GM21529 (cell line): ENCODE measurements around the gene ARID5B.

Experiments used
- ATAC-seq: cut with Tn5 transposase; IDR thresholded peaks from one replicate; pipeline ENCODE4 v1.9.1; 2021; ENCODE audit not compliant: unreplicated experiment

ARID5B gene

DNA sequence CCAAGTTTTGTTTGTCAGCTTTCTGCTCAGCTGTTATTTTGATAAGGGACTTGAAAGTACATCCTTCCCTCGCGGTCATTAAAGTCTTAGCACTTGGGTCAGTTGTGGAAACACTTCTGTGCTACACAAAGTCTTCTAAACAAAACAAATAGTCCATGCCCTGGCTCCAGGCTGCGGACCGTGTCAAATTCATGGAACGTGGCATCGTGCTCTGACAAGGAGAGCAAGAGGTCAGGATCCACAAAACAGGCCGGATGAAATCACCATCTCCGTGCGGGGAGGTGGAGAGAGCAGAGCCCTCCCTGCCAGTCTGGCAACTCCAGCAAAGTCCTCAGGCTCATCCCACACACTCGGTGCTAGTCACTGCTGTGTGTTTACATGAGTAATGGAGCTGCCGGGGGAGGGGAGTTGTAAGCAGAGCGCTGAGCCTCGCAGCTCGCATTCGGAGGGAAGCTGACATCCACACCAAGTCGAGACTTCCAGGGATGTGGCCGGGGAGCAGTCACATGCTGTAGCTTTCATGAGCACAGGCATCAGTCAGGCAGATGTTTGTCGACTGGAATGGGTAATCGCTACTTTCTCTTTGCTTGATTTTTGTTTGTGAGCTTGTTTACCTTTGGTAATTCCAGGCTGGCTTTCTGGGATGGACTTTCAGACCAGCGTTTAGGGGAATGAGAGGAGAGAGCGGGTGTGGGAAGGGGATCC is 147.6 kb downstream of the ARID5B start:
- no peak for ATAC-seq

DNA sequence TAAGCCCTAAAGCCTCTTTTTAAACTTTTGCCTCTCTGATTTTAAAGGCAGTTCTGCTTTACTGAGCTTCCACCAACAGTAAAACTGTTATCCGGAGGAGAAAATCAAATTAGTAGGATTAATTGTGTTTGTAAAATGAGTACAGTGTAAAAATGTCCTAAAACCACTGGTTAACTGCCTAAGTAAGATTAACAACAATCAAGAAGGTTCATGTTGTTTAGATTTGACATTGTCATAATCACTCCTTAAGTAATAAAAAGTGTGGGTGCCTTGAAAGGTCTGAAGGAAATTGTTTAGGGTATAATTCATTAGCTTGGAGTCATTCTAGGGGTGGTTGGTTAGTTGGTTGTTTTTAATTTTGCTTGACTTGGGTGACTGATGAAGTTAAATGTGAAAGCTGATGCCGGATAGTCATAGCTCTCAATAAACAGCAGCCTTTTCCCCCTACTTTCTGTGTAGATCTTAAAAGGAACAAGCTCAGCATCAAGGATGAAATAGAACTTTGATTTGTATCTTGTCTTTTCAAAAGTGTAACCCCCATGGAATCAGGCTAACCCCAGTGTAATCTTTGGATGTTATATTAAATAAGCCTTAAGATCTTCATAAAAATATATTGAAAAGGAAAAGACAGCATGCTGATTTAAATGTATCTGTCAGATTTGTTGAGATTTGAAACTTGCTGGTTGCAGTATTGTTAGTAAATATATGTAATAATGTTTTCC is 148.3 kb downstream of the ARID5B start:
- ATAC-seq, result no peak

DNA sequence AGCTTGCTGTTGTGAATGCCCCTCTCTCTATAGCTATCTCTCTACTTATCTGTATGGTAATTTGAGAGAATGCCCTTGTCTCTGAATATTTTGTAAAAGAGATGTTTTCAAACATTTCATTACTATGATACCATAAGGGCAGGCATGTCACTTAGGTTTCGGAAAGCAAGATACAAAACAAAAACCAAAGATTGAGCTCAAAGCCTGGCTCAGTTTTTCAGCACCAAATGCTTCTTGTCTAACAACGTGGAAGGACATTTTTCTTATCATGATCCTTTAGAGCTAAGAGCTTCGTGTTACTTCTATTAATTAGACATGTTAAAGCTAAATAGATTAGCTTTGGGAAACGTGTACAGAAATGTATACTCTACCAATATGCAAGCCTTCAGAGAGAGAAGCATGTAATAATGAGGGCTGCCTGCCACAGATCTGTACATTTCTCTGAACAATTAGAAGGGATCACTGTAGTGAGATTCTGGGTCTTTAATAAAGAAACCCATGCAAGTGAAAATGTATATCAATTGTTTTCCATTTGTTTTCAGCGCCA is 148.9 kb downstream of the ARID5B start:
- ATAC-seq, result no peak

DNA sequence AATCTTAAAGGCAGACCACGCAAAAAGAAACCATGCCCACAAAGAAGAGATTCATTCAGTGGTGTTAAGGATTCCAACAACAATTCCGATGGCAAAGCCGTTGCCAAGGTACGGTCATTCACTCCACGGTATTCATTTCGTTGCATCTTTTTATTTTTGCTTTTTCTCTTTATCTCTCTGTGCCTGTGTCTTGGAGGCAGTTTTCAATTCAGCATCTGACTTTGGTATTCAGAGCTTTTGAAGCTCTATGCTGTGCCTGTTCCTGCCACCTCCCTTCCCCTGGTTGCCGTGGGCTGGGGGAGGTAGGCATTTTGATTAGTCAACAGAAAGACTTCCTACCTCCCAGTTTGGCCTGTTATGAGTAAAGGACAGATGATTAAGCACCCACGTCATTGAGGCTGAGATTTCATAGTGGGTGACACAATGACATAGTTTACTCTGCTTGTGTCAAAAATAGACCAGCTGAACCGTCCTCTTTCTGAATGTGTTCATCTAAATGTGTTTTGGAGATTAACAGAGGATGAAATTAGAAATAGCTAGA is 149.5 kb downstream of the ARID5B start:
- peak; percentile 45 for ATAC-seq

DNA sequence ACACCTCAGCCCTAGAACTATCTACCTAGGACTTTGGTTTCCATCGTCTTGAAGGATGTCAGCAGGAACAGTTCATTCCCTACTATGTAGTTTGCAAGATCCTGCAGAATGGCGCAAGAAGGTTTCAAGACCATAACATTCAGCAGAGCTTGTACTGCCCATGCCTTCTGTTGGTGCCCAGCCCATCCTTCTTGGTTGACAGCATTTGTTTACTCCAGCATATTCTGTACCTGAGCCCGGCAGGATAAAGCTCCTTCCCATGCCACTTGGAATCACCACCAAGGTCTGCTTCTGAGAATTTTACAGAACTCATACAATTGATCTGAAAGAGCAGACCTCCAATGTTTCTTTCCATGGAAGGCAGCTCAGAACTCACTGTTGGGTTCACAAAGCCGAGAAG is 150.8 kb downstream of the ARID5B start:
- no peak for ATAC-seq

DNA sequence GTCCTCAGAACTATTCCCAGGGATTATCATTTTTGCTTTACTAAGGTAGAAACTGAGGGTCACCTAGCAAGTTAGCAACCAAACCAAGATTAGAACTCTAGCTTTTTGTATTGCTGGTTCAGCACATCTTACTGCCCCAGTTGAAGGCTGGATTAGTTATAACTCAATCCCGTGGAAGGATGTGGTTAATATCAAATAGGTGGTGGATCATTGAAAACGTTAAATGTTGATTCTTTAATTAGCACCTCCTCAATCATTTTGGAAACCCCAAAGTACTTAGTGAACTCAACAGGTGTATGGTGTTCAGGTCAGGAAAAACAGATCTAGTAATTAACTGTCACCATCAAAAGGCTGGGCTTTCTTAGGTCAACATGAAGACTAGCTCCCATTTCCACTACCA is 152.4 kb downstream of the ARID5B start:
- no peak for ATAC-seq

DNA sequence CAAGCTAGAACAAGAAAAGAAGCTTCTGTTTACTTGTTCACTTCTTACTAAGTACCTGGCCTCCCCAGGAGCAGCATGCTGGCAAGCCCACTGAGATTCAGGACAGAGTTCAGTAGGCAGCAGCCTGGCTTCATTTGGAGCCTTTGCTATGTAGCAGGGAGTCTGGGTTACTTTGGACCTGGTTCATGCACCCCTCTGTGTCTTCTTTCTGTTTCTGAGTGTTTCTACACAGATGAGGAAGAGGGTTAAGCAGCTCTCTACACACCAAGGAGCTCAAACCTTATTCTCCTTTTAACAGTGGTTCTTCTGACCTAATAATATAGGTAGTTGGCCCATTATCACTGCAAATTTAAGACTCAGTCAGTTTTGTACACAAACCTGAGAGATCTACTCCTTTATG is 152.9 kb downstream of the ARID5B start:
- ATAC-seq, result peak; percentile 42

DNA sequence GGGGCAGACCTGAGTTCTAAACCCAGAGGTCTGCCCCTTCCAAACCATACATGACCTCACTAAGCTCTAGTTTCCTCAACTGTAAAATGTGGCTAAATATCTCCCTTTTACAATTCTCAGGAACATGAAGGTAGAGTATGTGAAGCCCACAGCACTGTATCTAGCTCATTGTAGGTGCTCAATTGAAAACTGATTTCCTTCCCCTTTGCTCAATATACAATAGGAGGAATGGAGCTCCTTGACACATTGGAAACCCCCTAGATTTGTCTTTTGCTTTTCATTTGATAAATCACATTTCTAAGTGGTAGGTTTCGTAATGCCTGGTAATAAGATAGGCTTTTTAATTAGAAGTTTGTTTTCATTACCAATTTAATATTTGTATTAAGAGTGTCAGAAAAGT is 153.3 kb downstream of the ARID5B start:
- peak; percentile 23 for ATAC-seq

DNA sequence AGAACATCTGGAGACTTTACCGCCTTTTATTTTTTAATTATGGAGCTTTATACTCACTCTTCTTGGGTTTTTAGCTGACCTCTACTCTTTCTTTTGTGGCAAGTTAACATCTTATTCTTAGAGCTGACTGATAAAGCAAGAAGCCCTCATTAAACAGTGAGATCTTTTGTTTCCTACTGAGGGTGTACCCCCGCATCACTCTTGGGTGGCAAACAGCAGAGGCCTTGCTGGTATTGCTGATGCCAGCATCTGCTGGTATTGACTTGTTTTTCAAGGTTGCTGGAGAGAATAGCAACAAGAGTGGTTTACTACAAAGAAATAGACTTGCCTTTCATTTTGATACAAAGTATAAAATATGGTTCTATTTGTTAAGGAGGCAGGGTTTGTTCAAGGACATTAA is 154.7 kb downstream of the ARID5B start:
- no peak for ATAC-seq

DNA sequence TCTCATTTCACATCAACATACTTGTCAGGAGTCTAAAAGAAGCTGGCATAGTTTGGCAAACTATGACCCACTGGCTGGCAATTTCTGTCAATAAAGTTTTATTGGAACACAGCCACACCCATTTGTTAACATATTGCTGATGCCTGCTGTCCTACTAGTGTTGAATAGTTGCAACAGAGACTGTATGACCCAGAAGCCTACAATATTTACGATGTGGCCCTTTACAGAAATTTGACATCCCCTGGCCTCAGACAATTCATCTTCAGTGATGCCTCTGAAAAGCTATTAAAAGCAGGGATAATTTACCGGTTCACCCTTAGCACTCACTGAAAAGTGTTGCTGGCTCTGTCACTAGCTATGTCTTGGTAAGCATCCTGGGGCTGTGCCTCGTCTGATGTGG is 155.2 kb downstream of the ARID5B start:
- ATAC-seq, result no peak

DNA sequence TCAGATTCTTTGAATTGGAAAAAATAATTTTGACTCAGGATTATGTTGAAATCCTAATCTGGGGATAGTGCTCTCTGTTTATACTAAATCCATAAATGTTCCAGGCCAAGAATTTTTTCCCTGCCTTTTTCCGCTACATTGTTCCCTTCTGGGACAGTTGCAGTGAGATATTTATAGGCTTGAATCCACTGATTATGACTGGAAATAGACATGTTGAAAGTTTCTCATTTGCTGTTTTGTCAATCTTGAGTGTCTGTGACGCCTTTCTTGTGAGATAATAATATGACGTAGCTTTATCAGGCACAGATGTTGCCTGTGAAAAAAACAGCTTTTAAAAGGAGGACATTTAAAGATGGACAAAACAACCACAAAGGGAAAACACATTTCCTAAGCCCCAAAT is 155.9 kb downstream of the ARID5B start:
- no peak for ATAC-seq

DNA sequence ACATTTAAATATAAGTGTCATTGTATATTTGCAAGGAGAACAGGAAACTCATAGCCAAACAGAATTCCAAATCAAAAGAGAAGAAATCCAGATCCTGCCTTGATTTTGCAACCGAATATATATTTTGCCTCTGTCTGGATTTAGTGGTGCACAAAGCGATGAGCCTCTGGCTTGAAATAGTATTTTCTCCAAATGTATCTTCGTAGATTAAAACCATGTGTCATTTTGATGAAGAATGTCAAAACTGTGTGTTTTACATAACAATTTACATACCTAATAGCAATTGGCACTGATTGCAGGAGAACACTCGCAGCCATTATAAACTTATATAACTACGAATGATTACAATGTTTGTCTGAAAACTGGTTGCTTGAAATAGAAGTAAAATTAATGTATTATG is 156.4 kb downstream of the ARID5B start:
- no peak for ATAC-seq

DNA sequence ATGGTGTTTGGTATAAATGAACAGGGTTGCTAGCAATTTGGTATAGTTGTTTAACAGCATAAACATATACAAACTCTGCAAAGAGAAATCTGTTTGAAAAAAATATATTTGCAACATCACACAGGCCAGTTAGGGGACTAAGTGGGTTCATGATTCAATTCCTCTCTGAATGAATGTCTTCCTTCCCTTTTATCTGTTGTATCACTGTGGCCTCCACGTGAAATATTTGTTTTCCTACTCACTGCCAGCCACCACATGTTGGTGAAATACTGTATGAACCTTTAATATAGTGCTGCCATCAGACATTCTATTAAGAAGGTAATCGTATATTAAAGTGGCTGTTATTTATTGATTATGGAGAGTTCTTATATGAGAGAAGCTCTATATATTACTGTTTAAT is 157.0 kb downstream of the ARID5B start:
- ATAC-seq, result no peak

DNA sequence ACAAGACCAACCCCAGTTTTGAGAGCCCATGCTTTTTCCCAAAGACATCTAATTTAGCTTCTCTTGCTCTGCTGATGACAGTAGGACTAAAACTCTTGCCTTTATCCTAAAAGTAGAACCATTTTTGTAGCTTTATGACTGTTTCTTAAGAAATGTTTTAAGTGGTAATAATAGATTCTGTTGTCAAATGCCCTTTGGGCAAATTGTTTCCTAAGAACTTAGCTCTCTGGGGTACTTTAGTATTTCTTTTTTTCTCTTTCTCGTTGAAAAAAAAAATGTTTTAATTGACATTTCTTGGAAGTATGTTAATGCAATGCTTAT is 157.4 kb downstream of the ARID5B start:
- no peak for ATAC-seq

DNA sequence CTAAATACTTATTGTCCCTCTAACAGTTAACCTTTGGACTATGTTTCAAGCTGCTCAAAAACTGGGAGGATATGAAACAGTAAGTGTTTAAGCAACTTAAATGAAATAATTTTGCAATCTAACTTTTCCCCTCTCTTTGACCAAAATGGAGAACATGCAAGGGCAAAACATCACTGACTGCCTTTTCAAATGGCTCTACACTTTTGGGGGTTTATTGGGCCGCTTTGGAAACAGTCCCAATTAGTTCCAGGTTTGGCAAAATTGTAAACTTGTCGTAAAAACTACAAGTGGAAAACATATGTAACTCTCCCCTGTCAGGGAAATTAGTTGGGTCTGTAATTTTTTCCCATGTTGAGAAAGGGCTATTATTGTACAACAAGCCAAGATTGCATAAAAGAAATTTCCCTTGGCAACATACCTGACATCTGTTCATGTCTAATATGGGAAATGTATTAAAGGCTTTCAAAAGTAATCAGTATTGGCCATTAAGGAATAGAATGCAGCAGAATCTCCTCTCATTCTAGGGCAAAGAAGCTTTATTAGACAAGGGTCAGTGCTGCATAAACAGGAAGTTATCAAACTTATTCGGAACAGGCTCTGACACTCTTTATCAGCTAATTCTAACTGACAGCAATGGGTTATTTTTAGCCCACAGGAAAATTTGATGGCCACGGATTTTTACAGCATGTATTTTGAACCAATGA is 157.9 kb downstream of the ARID5B start:
- no peak for ATAC-seq

DNA sequence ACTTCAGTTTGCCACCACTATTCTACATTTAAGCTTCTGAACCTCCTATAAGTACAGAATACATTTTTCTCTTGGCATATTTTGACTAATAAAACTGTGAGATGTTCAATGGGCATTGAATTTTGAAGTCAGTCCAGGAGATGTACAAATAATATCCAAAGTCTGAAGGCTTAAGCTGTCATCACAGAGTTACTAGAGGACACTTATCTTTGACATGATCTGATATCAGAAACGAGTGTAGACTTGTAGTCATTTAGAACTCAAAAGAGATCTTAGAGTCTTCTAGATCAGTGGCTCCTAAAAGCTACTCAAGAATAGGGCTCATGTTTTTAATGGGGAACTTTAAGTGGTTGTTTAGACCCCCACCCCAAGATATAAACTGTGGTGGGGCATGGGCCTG is 160.5 kb downstream of the ARID5B start:
- ATAC-seq, result no peak

DNA sequence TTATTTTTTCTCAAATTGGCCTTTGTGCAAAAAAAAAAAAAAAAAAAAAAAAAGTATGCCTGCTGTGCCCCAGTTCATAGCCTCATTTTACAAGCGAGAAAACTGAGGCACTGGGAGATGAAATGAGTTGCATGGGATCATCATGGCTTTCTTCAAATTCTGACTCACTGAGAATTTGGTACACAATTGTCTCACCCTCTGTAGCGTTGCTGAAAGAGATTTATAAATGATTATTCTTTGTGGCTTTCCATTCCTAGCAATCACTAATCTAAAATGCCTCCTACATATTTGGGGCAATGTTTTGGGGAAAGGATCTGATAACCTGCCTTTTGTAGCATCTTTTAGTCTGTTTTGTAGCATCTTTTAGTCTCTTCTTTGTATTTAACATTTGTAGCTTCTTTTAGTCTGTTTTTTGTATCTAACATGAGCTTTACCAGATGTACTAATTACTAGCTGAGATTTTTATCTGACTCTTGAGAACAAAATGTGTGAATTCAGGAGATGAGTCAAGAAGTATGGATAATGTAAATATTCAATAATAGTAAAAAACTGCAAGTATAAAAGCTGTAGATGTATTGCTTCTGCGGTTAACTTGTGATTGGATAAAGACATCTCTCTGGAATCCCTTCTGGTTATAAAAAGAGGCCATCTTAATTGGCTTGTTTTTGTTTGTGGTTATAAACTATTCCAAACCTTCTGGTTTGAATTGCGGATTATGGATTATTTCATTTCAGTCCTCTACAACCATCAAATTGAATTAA is 161.4 kb downstream of the ARID5B start:
- ATAC-seq, result no peak

DNA sequence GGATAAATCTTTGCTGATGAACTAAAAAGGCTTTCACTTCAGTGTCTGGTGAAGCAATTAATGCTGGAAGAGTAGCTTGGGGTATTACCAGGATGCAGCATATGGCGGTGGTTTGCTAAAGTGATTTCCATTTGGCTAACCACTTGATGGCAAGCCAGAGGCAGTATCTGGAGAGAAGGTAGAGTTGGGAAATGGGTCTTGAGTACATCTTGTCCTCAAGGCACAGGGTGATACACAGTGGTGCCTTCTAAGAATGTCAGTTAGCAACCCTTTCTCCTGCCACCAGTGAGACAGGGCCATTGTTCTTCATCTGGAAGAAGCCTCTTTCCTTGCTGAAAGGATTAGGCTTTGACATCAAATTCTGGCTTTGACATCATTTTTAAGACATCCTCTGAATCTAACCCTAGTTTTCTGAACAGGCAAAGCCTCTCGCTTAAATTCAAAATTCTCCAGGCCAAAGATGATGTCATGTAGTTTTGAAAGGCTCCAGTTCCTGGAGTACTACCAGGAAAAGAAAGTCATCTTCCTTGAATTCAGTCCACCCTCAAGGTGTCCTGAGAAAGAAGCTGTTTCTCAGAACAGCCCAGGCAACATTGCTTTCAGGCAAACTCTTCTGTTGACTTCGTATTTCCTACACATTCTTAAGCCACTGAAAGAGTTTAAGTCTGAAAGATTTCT is 162.4 kb downstream of the ARID5B start:
- ATAC-seq, result no peak

DNA sequence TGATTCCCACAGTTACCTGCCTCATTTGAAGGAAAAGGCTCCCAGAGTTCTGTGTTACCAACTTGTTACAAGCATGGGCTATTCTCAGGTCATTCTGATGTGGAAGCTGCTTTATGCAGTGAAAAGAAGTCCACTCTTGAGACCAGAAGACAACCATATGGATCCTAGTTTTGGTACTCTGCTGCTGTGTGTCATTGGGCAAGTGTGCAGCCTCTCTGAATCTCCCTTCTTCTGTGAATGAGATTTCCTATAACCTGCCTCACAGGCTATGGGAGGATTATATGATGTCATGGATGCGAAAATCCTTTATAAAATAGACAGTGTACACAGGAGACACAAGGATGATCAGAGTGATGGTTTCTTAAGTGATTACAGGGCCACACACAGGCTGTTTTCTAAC is 166.1 kb downstream of the ARID5B start:
- ATAC-seq, result no peak

DNA sequence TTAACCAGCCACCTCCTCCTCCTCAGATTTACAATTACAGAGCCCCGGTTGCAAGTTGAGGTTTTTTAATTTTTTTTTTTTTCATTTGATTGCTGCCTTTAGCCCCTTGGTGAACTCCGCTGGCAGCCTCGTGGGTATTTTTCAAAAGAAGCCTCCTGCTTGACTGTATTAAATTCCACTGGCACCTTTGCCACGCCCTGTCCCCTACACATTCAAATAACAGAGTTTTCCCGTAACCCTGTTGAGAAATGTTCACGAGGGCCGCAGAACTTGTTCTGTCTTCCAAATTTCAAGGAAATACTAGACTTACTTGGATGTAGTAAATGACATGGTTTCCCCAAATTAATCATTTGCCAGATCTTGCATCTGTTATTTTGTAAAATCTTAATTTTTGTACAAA is 167.0 kb downstream of the ARID5B start:
- no peak for ATAC-seq
